Activated T-helper 1 cell treated with anti-CD3 and anti-CD28 coated beads, Interleukin-12 subunit alpha, Interleukin-12 subunit beta, Interleukin-2, Interleukin-4 antibody, amounts not matched to agents 30 ng/mL and 10 ng/mL and 1 ng/mL, durations not matched to agents 14 hours and 24 hours and 36 hours (primary cell): ENCODE measurements around the gene EME1. TPM values are rescaled to one million over a fixed set of nuclear protein-coding genes. Genes with fewer than 3 reads are reported as not detected.

ENCODE experiments used
- total RNA-seq: library from RNA; stranded (reverse); gene quantifications from 2 replicates; pipeline ENCODE4 v1.2.3, GENCODE V29; 2022

The EME1 gene
- total RNA-seq, 1 donor from 2014 or later = 27.7 TPM

Other genes with a start within 250 kb of the EME1 start
- 1.6 and 3.6 TPM in 2 replicates for gene SAMD14, start 243.1 kb upstream of the EME1 start, total RNA-seq
- 97.1 and 101 TPM in 2 replicates for gene PPP1R9B, start 222.6 kb upstream of the EME1 start, total RNA-seq
- 0.32 and 0.49 TPM in 2 replicates for gene SGCA, start 207.2 kb upstream of the EME1 start, total RNA-seq
- gene COL1A1, start 171.6 kb upstream of the EME1 start, total RNA-seq = 1.2 and 2.0 TPM in 2 replicates
- 0.21 and 0.47 TPM in 2 replicates for gene TMEM92, start 98.8 kb upstream of the EME1 start, total RNA-seq
- gene XYLT2, start 27.1 kb upstream of the EME1 start, total RNA-seq = 63.0 and 63.9 TPM in 2 replicates
- gene MRPL27, start within 50 bp of the EME1 start, total RNA-seq = 73.4 and 78.7 TPM in 2 replicates
- 113 and 116 TPM in 2 replicates for gene LRRC59, start 24.3 kb downstream of the EME1 start, total RNA-seq
- gene ACSF2, start 53.0 kb downstream of the EME1 start, total RNA-seq = 8.8 and 11.3 TPM in 2 replicates
- not detected in 2 replicates for gene CHAD, start 95.7 kb downstream of the EME1 start, total RNA-seq
- 53.4 and 54.2 TPM in 2 replicates for gene RSAD1, start 105.6 kb downstream of the EME1 start, total RNA-seq
- 2.6 and 3.8 TPM in 2 replicates for gene MYCBPAP, start 135.2 kb downstream of the EME1 start, total RNA-seq
- gene EPN3, start 159.5 kb downstream of the EME1 start, total RNA-seq = not detected in 2 replicates
- gene SPATA20, start 173.9 kb downstream of the EME1 start, total RNA-seq = 20.5 and 22.5 TPM in 2 replicates
- 0.05 and 0.07 TPM in 2 replicates for gene CACNA1G, start 187.5 kb downstream of the EME1 start, total RNA-seq